ENCODE measurements around the gene LEUTX.

- TF ChIP-seq CTCF (IDR thresholded peaks at IDR 0.05) (no peak), POLR2A (IDR thresholded peaks at IDR 0.05) (no peak), POLR2AphosphoS5 (IDR thresholded peaks at IDR 0.05) (no peak), EP300 (IDR thresholded peaks at IDR 0.05) (no peak)
Measured at GRCh38 chr19:39736088-39736487, 42.6 kb upstream of the LEUTX start.

Data from stomach (tissue), 4 donors.